Measurements from ENCODE around the gene TMEM45A.

TMEM45A gene

DNA sequence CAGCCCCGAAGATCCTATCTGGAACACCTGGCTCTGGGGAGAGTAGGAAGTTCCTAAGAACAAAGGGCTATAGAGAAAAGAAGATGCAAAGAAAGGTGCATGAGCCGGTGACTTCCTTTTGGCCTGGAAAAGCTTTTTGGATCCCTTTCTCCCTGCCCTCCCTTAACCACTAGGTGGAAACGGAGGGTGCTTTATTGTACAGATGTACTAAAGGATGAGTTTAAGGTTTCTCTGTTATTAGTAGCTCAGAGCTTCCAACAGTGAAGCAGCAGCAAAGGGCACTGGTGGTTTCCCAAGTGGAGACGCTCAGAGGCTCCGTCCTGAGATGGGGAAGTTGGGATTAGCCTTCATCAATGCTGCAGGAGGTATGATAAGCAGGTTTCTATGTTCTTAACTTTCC lies 111.0 kb downstream of the TMEM45A start:
- Mint-ChIP-seq H3K36me3 (peaks cover 7% of the 10 kb centered on the region), H3K9me3 (peaks cover 10% of the 10 kb centered on the region), H3K27ac (peak overlapping the region; percentile 41), H3K4me1 (peaks cover 20% of the 10 kb centered on the region), H3K4me3 (peak overlapping the region; percentile 60), H3K27me3 (no peaks in the 10 kb centered on the region)

DNA sequence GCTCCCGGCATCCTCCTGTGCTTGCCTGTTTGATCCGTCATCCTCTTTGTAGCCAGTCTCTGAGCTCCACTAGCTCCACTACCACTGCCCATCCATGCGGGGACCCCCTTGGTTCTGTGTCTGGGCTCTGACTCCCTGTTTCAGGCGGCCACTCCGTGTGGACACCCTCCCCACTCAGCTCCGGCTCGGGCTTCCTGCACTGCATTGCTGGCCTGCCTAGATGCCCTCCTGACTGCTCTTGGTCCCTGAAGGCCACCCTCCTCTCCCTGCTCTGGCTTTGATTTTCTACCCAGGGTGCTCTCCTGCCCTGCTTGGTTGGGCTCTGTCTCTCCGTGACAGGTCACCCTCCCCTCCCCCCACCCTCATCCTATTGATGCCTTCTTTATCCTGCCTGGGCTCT lies 112.9 kb downstream of the TMEM45A start:
- no peak overlapping the region for H3K4me3 Mint-ChIP-seq
- no peaks in the 10 kb centered on the region for H3K36me3 Mint-ChIP-seq
- H3K9me3 Mint-ChIP-seq: no peaks in the 10 kb centered on the region
- H3K4me1 Mint-ChIP-seq: peaks cover 19% of the 10 kb centered on the region
- H3K27ac Mint-ChIP-seq: no peak overlapping the region
- peaks cover 5% of the 10 kb centered on the region for H3K27me3 Mint-ChIP-seq

DNA sequence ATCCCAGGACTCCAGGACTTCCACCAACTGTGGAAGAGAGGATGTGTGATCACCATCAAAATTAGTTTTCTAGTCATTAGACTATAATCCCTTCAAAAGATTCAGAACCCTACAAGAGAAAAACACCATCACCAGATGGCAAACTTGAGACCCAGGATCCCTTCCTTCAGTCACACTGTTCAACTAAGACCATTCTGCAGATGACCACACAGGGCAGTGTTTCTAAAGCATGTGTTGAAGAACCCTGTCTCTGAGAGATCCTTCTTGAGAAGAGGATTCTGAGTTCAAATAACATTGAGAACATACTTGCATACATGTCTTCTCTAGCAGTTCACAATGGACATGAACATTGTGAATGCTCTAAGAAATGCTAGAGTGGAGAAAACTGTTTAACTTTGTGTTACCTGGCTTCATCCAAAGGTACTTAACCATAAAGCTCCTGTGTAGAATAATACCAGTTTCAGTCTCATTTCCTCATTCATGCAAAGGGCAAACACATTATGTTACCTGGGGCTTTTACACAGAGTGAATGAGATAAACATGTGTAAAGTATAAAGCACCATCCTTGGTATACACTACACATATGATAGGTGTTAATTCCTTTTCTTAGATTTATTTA lies 114.6 kb downstream of the TMEM45A start:
- no peaks in the 10 kb centered on the region for H3K36me3 Mint-ChIP-seq
- no peak overlapping the region for H3K27ac Mint-ChIP-seq
- peaks cover 9% of the 10 kb centered on the region for H3K27me3 Mint-ChIP-seq
- peaks cover 17% of the 10 kb centered on the region for H3K4me1 Mint-ChIP-seq
- H3K4me3 Mint-ChIP-seq: no peak overlapping the region
- H3K9me3 Mint-ChIP-seq: no peaks in the 10 kb centered on the region

DNA sequence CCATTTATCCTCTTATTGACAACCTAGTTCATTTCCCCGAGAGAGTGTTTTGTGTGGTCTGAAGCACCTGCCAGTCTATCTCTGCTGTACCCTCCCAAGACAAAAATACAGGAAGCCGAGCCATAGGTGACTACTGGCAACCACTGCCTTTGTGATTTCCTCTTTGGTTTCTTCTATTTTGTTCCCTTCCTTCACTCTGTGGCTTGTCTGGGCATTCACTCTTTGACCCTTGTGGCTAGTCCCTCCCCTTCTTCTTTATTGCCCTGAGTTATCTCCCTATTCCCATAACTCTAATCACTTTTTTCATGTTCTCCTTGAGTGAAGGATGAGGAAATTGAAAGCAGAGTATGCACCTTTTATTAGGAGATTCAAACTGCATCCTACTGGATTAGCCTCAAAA lies 116.9 kb downstream of the TMEM45A start, which contains the start of gene ADGRG7:
Gene ADGRG7, plus strand, starts transcription at position 297 of the 400 bp plus-strand sequence. CDS start 256 bp downstream, outside the sequence.
- Mint-ChIP-seq H3K27me3 (peaks cover 13% of the 10 kb centered on the region), H3K9me3 (no peaks in the 10 kb centered on the region), H3K27ac (no peak within 1 kb of the TSS), H3K4me3 (no peak within 1 kb of the TSS), H3K36me3 (no peaks in the 10 kb centered on the region), H3K4me1 (peaks cover 5% of the 10 kb centered on the region)

DNA sequence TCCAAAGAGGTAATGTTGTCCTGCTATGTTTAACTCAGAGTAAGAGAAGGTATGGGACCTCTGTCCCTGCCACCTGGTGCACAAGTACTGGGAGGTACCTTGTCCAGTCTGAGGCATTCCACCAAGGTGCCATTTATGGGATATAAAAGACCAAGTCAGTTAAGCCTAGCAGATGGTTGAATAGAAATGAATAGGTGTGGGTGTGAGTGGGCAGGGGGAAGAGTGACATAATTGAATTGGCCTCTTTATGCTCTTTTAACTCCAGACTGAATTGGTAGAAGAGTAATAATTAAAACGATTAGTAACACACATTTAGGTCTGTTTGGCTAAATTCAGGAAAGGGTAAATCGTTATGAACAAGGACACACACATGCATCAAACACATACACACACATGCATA lies 117.5 kb downstream of the TMEM45A start:
- H3K27me3 Mint-ChIP-seq: peaks cover 13% of the 10 kb centered on the region
- H3K27ac Mint-ChIP-seq: no peak overlapping the region
- no peaks in the 10 kb centered on the region for H3K9me3 Mint-ChIP-seq
- no peak overlapping the region for H3K4me3 Mint-ChIP-seq
- no peaks in the 10 kb centered on the region for H3K36me3 Mint-ChIP-seq
- H3K4me1 Mint-ChIP-seq: peaks cover 5% of the 10 kb centered on the region

DNA sequence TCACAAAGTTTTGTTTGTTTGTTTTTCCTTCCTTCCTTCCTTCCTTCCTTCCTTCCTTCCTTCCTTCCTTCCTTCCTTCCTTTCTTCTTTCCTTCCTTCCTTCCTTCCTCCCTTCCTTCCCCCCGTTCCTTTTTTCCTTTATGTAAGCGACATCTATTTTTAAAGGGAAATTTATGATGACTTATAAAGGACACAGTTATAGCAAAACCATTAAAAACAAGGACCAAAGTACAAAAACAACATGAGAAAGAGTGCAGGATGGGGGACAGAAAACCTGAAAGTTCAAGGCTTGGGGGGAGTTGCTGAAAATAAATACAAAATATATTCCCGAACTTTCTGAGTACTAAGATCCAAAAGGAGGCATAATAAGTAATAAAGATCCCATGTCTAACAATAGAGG lies 118.8 kb downstream of the TMEM45A start:
- Mint-ChIP-seq H3K27ac (no peak overlapping the region), H3K27me3 (peaks cover 13% of the 10 kb centered on the region), H3K4me3 (no peak overlapping the region), H3K4me1 (peaks cover 5% of the 10 kb centered on the region), H3K9me3 (no peaks in the 10 kb centered on the region), H3K36me3 (no peaks in the 10 kb centered on the region)

DNA sequence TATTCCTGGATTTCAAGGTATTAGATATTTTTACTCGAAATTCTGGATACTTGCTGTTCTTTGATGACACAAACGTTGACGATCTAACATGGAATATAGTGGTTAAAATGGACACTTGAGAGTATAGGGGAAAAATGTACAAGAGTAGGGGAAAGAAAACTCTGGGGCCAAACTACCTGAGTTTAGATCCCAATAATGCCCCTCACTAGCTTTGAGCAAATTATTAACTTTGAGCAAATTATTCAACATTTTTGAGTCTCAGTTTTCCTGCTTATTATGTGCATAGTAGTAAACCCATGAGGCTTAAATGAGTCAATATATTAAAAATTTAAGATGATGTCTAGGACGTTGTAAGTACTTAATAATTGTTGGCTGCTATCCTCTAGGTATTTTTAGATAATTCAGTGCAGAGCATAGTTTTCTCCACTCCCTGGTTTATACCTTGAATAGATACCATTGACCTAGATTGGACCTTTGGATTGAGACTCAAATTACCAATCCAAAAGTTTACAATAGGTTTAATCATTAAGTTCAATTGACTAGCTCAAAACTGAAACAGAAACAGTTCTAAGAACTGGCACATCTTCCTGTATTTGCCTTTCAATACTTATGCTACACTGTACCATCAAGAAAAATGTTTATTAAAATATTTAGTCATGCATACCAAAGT lies 121.4 kb downstream of the TMEM45A start:
- Mint-ChIP-seq H3K27me3 (peaks cover 14% of the 10 kb centered on the region), H3K4me3 (no peak overlapping the region), H3K4me1 (peaks cover 5% of the 10 kb centered on the region), H3K27ac (no peak overlapping the region), H3K36me3 (no peaks in the 10 kb centered on the region), H3K9me3 (no peaks in the 10 kb centered on the region)

DNA sequence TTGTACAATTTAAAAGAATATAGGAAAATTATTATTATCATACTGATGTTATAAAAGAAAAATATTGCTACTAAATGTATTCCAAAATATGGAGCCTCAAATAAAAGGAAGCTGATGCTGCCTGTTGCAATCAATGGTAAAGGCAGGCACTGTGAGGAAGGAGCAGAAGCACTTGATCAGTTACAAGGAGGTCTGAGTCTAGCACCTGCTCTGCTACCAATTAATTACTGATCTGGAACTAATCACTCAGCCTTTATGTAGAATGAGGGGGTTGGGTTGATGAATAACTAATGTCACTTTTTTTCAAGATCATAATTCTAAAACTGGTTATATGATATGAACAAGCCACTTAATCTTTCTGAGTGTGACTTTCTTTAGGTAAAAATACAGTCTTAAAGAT lies 122.5 kb downstream of the TMEM45A start:
- Mint-ChIP-seq H3K4me1 (no peaks in the 10 kb centered on the region), H3K36me3 (no peaks in the 10 kb centered on the region), H3K9me3 (no peaks in the 10 kb centered on the region), H3K27me3 (peaks cover 11% of the 10 kb centered on the region), H3K27ac (no peak overlapping the region), H3K4me3 (no peak overlapping the region)

DNA sequence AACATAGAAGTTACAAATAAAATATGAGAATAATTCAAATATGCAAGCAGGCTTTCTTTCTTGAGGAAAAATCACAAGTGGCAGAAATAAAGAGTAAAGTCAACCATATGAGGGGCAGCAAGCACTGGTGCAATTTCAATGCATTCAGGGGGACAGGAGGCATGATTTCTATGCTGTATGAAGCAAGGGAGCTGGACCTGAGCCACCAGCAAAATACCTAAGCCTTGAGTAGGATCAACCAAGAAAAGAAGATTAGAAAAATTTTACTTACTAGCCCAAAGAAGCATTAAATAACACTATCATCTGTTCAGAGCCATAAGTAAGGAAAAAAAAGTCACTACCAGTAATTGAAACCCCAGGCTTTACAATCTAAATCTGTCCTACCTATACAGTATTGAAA lies 123.3 kb downstream of the TMEM45A start:
- no peak overlapping the region for H3K4me3 Mint-ChIP-seq
- H3K36me3 Mint-ChIP-seq: no peaks in the 10 kb centered on the region
- H3K27ac Mint-ChIP-seq: no peak overlapping the region
- H3K27me3 Mint-ChIP-seq: peaks cover 10% of the 10 kb centered on the region
- no peaks in the 10 kb centered on the region for H3K4me1 Mint-ChIP-seq
- no peaks in the 10 kb centered on the region for H3K9me3 Mint-ChIP-seq

DNA sequence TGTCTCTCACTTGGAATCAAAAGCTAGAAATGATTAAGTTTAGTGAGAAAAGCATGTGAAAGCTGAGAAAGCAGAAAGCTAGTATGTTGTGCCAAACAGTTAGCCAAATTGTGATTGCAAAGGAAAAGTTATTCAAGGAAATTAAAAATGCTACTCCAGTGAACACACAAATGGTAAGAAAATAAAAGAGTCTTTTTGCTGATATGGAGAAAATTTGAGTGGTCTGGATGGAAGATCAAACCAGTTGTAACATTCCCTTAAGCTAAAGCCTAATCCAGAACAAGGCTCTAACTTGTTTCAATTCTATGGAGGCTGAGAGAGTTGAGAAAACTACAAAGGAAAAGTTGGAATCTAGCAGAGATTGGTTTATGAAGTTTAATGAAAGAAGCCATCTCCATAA lies 128.8 kb downstream of the TMEM45A start:
- peaks cover 4% of the 10 kb centered on the region for H3K27me3 Mint-ChIP-seq
- no peak overlapping the region for H3K27ac Mint-ChIP-seq
- H3K9me3 Mint-ChIP-seq: no peaks in the 10 kb centered on the region
- no peaks in the 10 kb centered on the region for H3K4me1 Mint-ChIP-seq
- no peaks in the 10 kb centered on the region for H3K36me3 Mint-ChIP-seq
- no peak overlapping the region for H3K4me3 Mint-ChIP-seq
